ENCODE data around the gene ASIC3. TPM values are rescaled to one million over a fixed set of nuclear protein-coding genes. Genes with fewer than 3 reads are reported as not detected.

ASIC3 gene
- total RNA-seq, 2 donors from 2014 or later = 1.7 to 11.0 TPM

- Histone ChIP-seq H3K4me3 (peak overlapping the region; percentile 3 to 8), H3K27me3 (replicated peaks; ENCODE audit: insufficient read depth) (peaks cover 6% of the 10 kb centered on the region), H3K4me1 (replicated peaks) (peaks cover 4% of the 10 kb centered on the region), H3K9me3 (no peaks in the 10 kb centered on the region), H3K27ac (no peak overlapping the region), H3K36me3 (no peaks in the 10 kb centered on the region)
- TF ChIP-seq POLR2A (IDR thresholded peaks at IDR 0.05) = no peak
- TF ChIP-seq POLR2AphosphoS5 (IDR thresholded peaks at IDR 0.05) = no peak
- TF ChIP-seq CTCF (IDR thresholded peaks at IDR 0.05) = no peak
- WGBS = 11% methylated on average over 50 of the region's 55 CpGs
- DNase-seq (ENCODE audit: low spot score) = peak; percentile 36
- intact Hi-C loops (cut with DNase I) = no loop called here
Observed at GRCh38 chr7:151013733-151014497, 34.4 kb upstream of the ASIC3 start.

- Histone ChIP-seq H3K36me3 (no peaks in the 10 kb centered on the region), H3K4me1 (replicated peaks) (peaks cover 4% of the 10 kb centered on the region), H3K27me3 (replicated peaks; ENCODE audit: insufficient read depth) (peaks cover under 1% of the 10 kb centered on the region), H3K27ac (no peak overlapping the region), H3K9me3 (no peaks in the 10 kb centered on the region), H3K4me3 (no peak overlapping the region)
- TF ChIP-seq POLR2A (IDR thresholded peaks at IDR 0.05) = no peak
- TF ChIP-seq POLR2AphosphoS5 (IDR thresholded peaks at IDR 0.05) = no peak
- TF ChIP-seq CTCF (IDR thresholded peaks at IDR 0.05) = no peak
- 88% methylated on average over 8 of the region's 8 CpGs for WGBS
- intact Hi-C loops (cut with DNase I) = no loop called here
- DNase-seq (ENCODE audit: low spot score) = no peak
Observed at GRCh38 chr7:151014950-151015349, 33.4 kb upstream of the ASIC3 start.

GRCh38 chr7:151015967-151016366 lies 32.4 kb upstream of the ASIC3 start:
- no peaks in the 10 kb centered on the region for H3K36me3 ChIP-seq
- 93% methylated on average over 5 of the region's 5 CpGs for WGBS
- peaks cover 4% of the 10 kb centered on the region for H3K4me1 ChIP-seq (replicated peaks)
- TF ChIP-seq POLR2A (IDR thresholded peaks at IDR 0.05) (no peak), POLR2AphosphoS5 (IDR thresholded peaks at IDR 0.05) (no peak), CTCF (IDR thresholded peaks at IDR 0.05) (no peak)
- no peak overlapping the region for H3K27ac ChIP-seq
- intact Hi-C loops (cut with DNase I) = no loop called here
- H3K4me3 ChIP-seq = no peak overlapping the region
- no peaks in the 10 kb centered on the region for H3K27me3 ChIP-seq (replicated peaks; ENCODE audit: insufficient read depth)
- no peak for DNase-seq (ENCODE audit: low spot score)
- no peaks in the 10 kb centered on the region for H3K9me3 ChIP-seq

GRCh38 chr7:151016505-151016904 lies 31.8 kb upstream of the ASIC3 start:
- Histone ChIP-seq H3K27me3 (replicated peaks; ENCODE audit: insufficient read depth) (no peaks in the 10 kb centered on the region), H3K4me3 (no peak overlapping the region), H3K27ac (no peak overlapping the region), H3K9me3 (no peaks in the 10 kb centered on the region), H3K4me1 (replicated peaks) (peaks cover 4% of the 10 kb centered on the region), H3K36me3 (no peaks in the 10 kb centered on the region)
- 93% methylated on average over 8 of the region's 8 CpGs for WGBS
- intact Hi-C loops (cut with DNase I) = no loop called here
- DNase-seq (ENCODE audit: low spot score) = no peak
- TF ChIP-seq CTCF (IDR thresholded peaks at IDR 0.05) (no peak), POLR2A (IDR thresholded peaks at IDR 0.05) (no peak), POLR2AphosphoS5 (IDR thresholded peaks at IDR 0.05) (no peak)

- no peaks in the 10 kb centered on the region for H3K36me3 ChIP-seq
- no peaks in the 10 kb centered on the region for H3K9me3 ChIP-seq
- intact Hi-C loops (cut with DNase I) = no loop called here
- no peaks in the 10 kb centered on the region for H3K27me3 ChIP-seq (replicated peaks; ENCODE audit: insufficient read depth)
- peaks cover 4% of the 10 kb centered on the region for H3K4me1 ChIP-seq (replicated peaks)
- TF ChIP-seq CTCF (IDR thresholded peaks at IDR 0.05) (no peak), POLR2A (IDR thresholded peaks at IDR 0.05) (no peak), POLR2AphosphoS5 (IDR thresholded peaks at IDR 0.05) (no peak)
- WGBS = 85% methylated on average over 15 of the region's 15 CpGs
- H3K4me3 ChIP-seq = no peak overlapping the region
- H3K27ac ChIP-seq = no peak overlapping the region
- DNase-seq (ENCODE audit: low spot score) = no peak
Observed at GRCh38 chr7:151016942-151017341, 31.4 kb upstream of the ASIC3 start.

Data from prostate gland (tissue), 2 donors.